Metanephros (tissue), 1 donor: Measurements from ENCODE around the gene ABTB1. TPM values are rescaled to one million over a fixed set of nuclear protein-coding genes. Genes with fewer than 3 reads are reported as not detected.

Experiments used
- total RNA-seq: library from RNA; depleted of rRNA; stranded (reverse); fragments of >200 nt; gene quantifications from one replicate; pipeline ENCODE4 v1.2.3, GENCODE V29; 2014

ABTB1 gene
- total RNA-seq, result 30.7 TPM

DNA sequence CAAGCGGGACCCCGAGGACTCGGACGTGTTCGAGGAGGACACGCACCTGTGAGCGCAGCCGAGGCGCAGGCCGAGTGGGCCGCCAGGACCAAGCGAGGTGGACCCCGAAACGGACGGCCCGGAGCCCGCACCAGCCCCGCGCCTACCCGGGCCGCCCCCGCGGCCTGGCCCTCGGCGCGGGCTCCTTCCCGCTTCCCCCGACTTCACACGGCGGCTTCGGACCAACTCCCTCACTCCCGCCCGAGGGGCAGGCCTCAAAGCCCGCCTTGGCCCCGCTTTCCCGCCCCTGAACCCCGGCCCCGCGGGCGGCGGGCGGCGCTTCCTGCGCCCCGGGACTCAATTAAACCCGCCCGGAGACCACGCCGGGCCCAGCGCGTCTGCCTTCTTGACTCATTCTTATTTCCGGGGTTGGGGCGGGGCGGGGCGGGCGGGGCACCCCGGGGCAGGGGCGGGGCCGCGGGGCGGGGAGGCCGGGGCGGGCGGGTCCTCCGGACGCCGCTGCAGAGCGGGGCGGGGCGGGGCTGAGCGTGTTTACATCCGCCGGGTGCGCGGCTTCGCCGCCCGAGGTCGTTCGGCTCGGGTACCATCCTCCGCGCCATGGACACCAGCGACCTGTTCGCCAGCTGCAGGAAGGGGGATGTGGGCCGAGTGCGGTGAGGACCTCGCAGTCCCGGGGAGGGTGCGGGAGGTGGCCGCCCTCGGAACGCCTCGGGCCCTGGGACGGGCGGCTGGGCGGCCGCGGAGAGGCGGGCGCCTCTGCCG is at the start of gene ABTB1:
Gene ABTB1, plus strand, starts transcription at position 524 of the 762 bp plus-strand sequence. Its CDS starts 74 bp downstream, at position 598.

DNA sequence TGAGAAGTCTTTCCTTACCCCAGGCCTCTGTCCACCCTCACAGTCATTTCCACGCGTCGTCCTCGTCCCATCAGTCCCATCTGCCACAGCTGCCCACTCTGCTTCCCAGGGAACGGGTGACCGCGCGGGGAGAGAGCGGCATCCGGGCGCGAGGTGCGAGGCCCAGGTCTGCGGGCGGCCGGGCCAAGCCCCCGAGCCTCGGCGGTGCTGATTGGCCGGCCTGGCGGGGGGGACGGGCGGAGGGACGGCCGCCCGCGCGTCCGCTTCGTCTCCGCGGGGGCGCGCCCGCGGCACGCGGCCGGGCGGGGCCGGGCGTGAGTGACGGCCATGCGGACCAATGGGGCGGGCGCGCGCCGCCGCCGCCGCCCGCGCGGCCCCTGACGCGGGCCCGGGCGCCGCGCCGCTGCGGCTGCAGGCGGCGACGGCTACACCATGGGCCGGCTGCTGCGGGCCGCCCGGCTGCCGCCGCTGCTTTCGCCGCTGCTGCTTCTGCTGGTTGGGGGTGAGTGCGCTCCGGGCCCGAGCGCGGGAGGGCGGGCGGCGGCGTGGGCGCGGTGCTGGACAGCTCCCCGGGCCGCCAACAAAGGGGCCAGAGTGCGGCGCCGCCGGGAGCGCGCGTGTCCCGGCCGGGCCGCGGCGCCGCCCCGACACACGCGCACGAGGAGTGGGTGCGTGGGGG is 43.8 kb upstream of the ABTB1 start, which contains the start of gene PODXL2:
Gene PODXL2, plus strand, starts transcription at position 398 of the 679 bp plus-strand sequence. Its CDS starts 35 bp downstream, at position 433.

Other genes with a start within 250 kb of the ABTB1 start
- 34.6 TPM for gene TPRA1, start 82.2 kb upstream of the ABTB1 start, total RNA-seq
- 62.0 TPM for gene MCM2, start 74.5 kb upstream of the ABTB1 start, total RNA-seq
- gene PODXL2, start 43.8 kb upstream of the ABTB1 start, total RNA-seq, result 37.0 TPM
- 34.1 TPM for gene MGLL, start 149.6 kb downstream of the ABTB1 start, total RNA-seq
- gene KBTBD12, start 242.3 kb downstream of the ABTB1 start, total RNA-seq, result 6.2 TPM